Measurements from ENCODE around the gene ZIC3. TPM values are rescaled to one million over a fixed set of nuclear protein-coding genes. Genes with fewer than 3 reads are reported as not detected.
A peak's percentile ranks its signal among the peaks of the same experiment; 100 is the strongest.
"Not testable (repeated sequence)": the region's sequence is repeated elsewhere in the genome, so short reads cannot be mapped to it uniquely, and the experiment has no call there.

Gene ZIC3
- not detected in 2 replicates for total RNA-seq

DNA sequence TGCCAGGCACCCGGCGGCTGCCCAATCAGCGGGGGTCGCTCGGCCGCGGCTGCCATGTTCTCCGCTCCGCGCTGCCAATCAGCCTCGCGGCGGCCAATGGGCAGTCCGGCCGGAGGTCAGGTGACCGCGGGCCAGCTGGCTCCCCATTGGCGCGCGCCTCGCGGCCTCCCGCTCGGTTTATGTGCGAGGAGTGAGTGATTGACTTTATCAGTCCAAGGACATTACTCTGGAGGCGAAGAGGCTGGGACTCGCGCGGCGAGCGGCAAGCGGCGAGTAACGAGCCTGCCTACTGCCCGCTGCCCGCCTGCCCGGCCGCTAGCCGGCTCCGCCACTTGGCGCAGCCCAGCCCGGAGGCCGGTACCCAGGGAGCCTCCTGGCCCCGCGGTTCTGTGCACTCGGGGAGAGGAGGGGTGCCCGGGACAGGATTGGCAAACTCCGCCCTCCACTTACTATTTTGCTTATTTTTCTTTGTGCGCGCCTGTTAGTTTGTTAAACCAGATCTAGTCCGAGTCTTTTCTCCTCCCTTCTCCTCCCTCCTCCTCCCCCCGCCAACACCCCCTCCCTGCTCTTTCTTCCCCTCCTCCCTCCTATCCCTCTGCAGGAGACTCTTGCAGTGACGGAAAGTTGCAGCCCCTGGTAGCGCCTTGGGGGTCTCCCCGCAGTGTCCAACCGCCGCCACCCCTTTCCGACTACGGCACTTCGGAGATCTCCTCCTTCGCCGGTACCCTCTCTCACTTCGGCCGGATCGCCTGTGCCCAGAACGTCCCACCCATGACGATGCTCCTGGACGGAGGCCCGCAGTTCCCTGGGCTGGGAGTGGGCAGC is at the start of gene ZIC3:
Gene ZIC3, plus strand, starts transcription at position 207 of the 825 bp plus-strand sequence. Its CDS starts 565 bp downstream, at position 772.
- no peak for DNase-seq
- Mint-ChIP-seq H3K27ac (peak within 1 kb of the TSS; percentile 84), H3K36me3 (ENCODE audit: low read depth) (no peaks in the 10 kb centered on the region), H3K4me1 (peaks cover 5% of the 10 kb centered on the region), H3K27me3 (peaks cover 65% of the 10 kb centered on the region), H3K9me3 (peaks cover 9% of the 10 kb centered on the region), H3K4me3 (peak within 1 kb of the TSS; percentile 36)
- intact Hi-C loops (cut with micrococcal nuclease) = loop anchor here (1.0 to 5.0 kb wide), 3 partner anchors 17 to 1636 kb away; no protein-coding TSS in a partner anchor

- no peaks in the 10 kb centered on the region for H3K27me3 Mint-ChIP-seq
- intact Hi-C loops (cut with micrococcal nuclease) = no loop called here
- no peaks in the 10 kb centered on the region for H3K36me3 Mint-ChIP-seq (ENCODE audit: low read depth)
- DNase-seq = no peak
- no peaks in the 10 kb centered on the region for H3K4me1 Mint-ChIP-seq
- H3K27ac Mint-ChIP-seq = no peak overlapping the region
- H3K4me3 Mint-ChIP-seq = no peak overlapping the region
- H3K9me3 Mint-ChIP-seq = no peaks in the 10 kb centered on the region
Observed at GRCh38 chrX:137519459-137519858, 46.5 kb upstream of the ZIC3 start.

DNA sequence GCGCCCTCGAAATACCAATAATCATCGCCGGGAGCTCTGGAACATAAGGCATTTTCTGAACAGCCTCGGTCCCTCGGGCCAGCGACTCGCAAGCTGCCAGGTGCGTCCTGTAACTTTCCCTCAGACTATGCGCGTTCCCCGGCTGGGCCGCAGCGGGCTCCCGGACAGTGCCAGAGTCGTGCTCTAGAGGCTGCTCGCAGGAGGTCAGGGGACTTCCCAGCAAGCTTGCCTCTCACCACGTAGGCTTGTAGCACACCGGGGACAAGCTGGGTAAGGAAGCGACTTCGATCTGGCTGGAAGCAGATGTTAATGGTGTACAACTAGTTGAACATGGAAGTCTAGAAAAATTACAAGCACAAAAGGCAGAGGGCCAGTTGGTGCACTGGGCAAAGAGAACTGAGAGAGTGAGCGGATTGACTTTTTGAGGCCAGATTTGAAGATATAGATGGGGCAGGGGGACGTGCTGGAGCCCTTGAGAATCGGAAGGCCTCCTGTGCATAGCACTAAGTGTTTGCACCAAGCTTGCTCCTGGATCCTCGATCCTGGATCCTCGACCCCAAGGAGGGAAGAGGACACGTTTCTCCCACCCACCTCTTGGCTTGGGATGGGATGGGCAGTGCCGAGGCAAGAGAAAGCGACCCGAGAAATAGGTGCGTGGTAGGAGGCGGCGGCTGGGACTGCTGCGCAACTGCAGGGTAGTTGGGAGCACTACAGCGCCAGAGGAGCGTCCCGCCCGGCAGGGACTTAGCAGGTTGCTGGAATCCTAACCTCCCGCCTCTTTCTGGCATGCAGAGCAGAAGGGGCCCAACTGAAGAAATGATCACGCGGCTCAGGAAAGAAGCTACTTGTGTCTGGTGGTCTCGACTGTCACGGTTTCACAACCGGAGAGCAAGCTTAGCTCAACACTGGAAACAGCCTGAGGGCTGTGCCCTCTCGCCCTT is 19.9 kb upstream of the ZIC3 start:
- intact Hi-C loops (cut with micrococcal nuclease) = loop anchor here (5.0 kb wide), 1 partner anchor 119 kb away; no protein-coding TSS in a partner anchor
- no peak overlapping the region for H3K27ac Mint-ChIP-seq
- H3K9me3 Mint-ChIP-seq = no peaks in the 10 kb centered on the region
- no peak overlapping the region for H3K4me3 Mint-ChIP-seq
- peaks cover 38% of the 10 kb centered on the region for H3K27me3 Mint-ChIP-seq
- H3K4me1 Mint-ChIP-seq = no peaks in the 10 kb centered on the region
- no peak for DNase-seq
- H3K36me3 Mint-ChIP-seq (ENCODE audit: low read depth) = no peaks in the 10 kb centered on the region

DNA sequence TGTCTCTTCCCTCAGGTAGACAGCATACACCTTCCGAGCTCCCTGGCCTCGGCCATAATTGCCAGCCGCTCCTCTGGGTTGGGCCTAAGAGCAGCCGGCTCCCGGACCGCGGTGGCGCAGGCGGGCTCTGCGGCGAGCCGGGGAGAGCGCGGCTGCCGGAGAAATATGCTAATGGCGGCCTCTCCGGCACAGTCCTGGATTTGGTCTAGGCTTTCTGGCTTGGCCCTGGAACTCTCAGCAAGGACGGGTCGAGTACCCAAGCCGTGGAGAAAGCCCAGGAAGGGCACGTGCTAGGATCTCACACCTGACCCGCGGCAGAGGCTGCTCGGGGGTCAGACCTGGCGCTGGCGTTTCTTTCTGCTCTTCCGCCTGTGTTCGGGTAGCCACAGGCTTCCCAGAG is 18.6 kb upstream of the ZIC3 start:
- H3K36me3 Mint-ChIP-seq (ENCODE audit: low read depth) = no peaks in the 10 kb centered on the region
- H3K27me3 Mint-ChIP-seq = peaks cover 44% of the 10 kb centered on the region
- no peaks in the 10 kb centered on the region for H3K4me1 Mint-ChIP-seq
- no peak for DNase-seq
- H3K27ac Mint-ChIP-seq = no peak overlapping the region
- no peaks in the 10 kb centered on the region for H3K9me3 Mint-ChIP-seq
- H3K4me3 Mint-ChIP-seq = no peak overlapping the region
- intact Hi-C loops (cut with micrococcal nuclease) = loop anchor here (5.0 kb wide), 1 partner anchor 120 kb away; no protein-coding TSS in a partner anchor

GRCh38 chrX:137548261-137548660 is 17.7 kb upstream of the ZIC3 start:
- Mint-ChIP-seq H3K9me3 (no peaks in the 10 kb centered on the region), H3K4me3 (no peak overlapping the region)
- intact Hi-C loops (cut with micrococcal nuclease) = loop anchor here (5.0 kb wide), 1 partner anchor 121 kb away; no protein-coding TSS in a partner anchor

GRCh38 chrX:137549073-137549472 is 16.9 kb upstream of the ZIC3 start:
- Mint-ChIP-seq H3K27ac (no peak overlapping the region), H3K36me3 (ENCODE audit: low read depth) (no peaks in the 10 kb centered on the region), H3K9me3 (no peaks in the 10 kb centered on the region), H3K4me1 (no peaks in the 10 kb centered on the region), H3K4me3 (no peak overlapping the region), H3K27me3 (peaks cover 44% of the 10 kb centered on the region)
- intact Hi-C loops (cut with micrococcal nuclease) = loop anchor here (1.0 to 5.0 kb wide), 2 partner anchors 16 to 122 kb away; no protein-coding TSS in a partner anchor
- DNase-seq = no peak

More at GRCh38 chrX:137548261-137548660, 17.7 kb upstream of the ZIC3 start:
- Mint-ChIP-seq H3K4me1 (no peaks in the 10 kb centered on the region), H3K36me3 (ENCODE audit: low read depth) (no peaks in the 10 kb centered on the region), H3K27ac (no peak overlapping the region), H3K27me3 (peaks cover 44% of the 10 kb centered on the region)
- DNase-seq = no peak

GRCh38 chrX:137549851-137550664 is 15.9 kb upstream of the ZIC3 start:
- H3K4me1 Mint-ChIP-seq = no peaks in the 10 kb centered on the region
- intact Hi-C loops (cut with micrococcal nuclease) = loop anchor here (1.0 to 5.0 kb wide), 2 partner anchors 15 to 123 kb away; no protein-coding TSS in a partner anchor
- no peak overlapping the region for H3K4me3 Mint-ChIP-seq
- H3K27ac Mint-ChIP-seq = no peak overlapping the region
- H3K27me3 Mint-ChIP-seq = peaks cover 39% of the 10 kb centered on the region
- no peaks in the 10 kb centered on the region for H3K9me3 Mint-ChIP-seq
- no peaks in the 10 kb centered on the region for H3K36me3 Mint-ChIP-seq (ENCODE audit: low read depth)
- DNase-seq = no peak

GRCh38 chrX:137550665-137551261 is 15.2 kb upstream of the ZIC3 start:
- H3K36me3 Mint-ChIP-seq (ENCODE audit: low read depth) = no peaks in the 10 kb centered on the region
- H3K27me3 Mint-ChIP-seq = peaks cover 34% of the 10 kb centered on the region
- intact Hi-C loops (cut with micrococcal nuclease) = no loop called here
- no peak overlapping the region for H3K4me3 Mint-ChIP-seq
- H3K27ac Mint-ChIP-seq = no peak overlapping the region
- no peaks in the 10 kb centered on the region for H3K9me3 Mint-ChIP-seq
- DNase-seq = no peak
- no peaks in the 10 kb centered on the region for H3K4me1 Mint-ChIP-seq

GRCh38 chrX:137552098-137552497 is 13.8 kb upstream of the ZIC3 start:
- H3K36me3 Mint-ChIP-seq (ENCODE audit: low read depth); intact Hi-C loops (cut with micrococcal nuclease); H3K9me3 Mint-ChIP-seq; H3K4me1 Mint-ChIP-seq; H3K27ac Mint-ChIP-seq; DNase-seq; H3K4me3 Mint-ChIP-seq: not testable (repeated sequence)
- peaks cover 26% of the 10 kb centered on the region for H3K27me3 Mint-ChIP-seq

GRCh38 chrX:137562096-137562495 is 3.8 kb upstream of the ZIC3 start:
- peaks cover 5% of the 10 kb centered on the region for H3K4me1 Mint-ChIP-seq
- H3K27me3 Mint-ChIP-seq = peaks cover 38% of the 10 kb centered on the region
- no peak for DNase-seq
- intact Hi-C loops (cut with micrococcal nuclease) = no loop called here
- no peak overlapping the region for H3K27ac Mint-ChIP-seq
- no peaks in the 10 kb centered on the region for H3K36me3 Mint-ChIP-seq (ENCODE audit: low read depth)
- H3K9me3 Mint-ChIP-seq = peaks cover 6% of the 10 kb centered on the region
- no peak overlapping the region for H3K4me3 Mint-ChIP-seq

DNA sequence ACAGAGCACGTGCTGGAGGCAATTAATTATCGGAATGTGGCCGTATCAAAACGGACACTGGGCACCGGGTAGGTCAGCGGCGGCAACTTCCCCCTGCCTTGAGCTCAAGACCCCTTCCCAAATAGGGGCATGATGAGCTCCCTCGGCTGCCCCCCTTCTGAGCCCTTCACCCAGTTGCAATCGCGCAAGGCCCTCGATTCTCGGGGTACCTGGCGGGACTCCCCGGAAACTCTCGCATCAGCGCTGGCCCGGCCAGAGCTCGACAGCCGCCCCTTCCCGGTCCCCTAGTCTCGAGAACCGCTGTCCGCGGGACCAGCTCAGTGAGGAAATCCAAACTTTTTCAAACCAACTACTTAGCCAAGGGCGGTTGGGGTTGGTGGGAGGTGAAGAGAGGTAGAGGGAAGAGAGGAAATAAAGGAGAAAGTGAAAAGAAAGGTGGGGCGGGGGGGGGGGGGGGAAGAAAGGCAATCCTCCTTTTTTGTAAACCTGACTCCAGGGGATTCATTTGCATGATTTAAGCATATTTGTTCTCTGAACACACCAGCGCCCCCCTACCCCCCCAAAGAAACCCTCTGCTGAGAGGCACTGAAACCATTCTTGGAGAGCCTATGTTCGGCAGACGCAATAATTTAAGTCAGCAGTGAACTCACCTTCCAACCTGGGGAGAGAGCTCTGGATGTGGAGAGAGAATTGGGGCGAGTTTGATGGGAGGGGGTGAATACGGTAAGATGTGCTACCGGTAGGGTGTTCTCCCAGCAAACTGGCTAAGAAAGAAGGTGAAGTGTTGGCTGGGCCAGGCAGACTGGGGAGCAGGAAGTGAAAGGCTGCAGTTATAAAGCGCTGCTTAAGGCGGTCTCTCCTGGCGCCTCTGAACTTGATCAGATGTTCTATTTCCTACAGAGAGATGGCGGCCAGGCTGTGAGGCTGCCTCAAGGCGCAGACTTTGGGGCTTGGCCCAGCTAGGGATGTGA is 2.0 kb upstream of the ZIC3 start:
- Mint-ChIP-seq H3K9me3 (peaks cover 6% of the 10 kb centered on the region), H3K4me1 (peaks cover 5% of the 10 kb centered on the region), H3K4me3 (no peak overlapping the region), H3K27me3 (peaks cover 54% of the 10 kb centered on the region), H3K27ac (no peak overlapping the region), H3K36me3 (ENCODE audit: low read depth) (no peaks in the 10 kb centered on the region)
- no peak for DNase-seq
- intact Hi-C loops (cut with micrococcal nuclease) = no loop called here
